Omental fat pad (tissue), 4 donors: ENCODE results near the gene LTK. TPM values are rescaled to one million over a fixed set of nuclear protein-coding genes. Genes with fewer than 3 reads are reported as not detected.

ENCODE experiments used
- ATAC-seq: fragments of 150-250 bp; one replicate; pipeline ENCODE4 v1.9.1; 2016; ENCODE audit warnings: mild to moderate bottlenecking, moderate library complexity; ENCODE audit not compliant: low FRiP score
- DNase-seq: peaks from one replicate; pipeline ENCODE4 v3.0.0-alpha.2; 2019; ENCODE audit warnings: low spot score
- CTCF ChIP-seq, 3 donors: fragments of 450-650 bp; IDR thresholded peaks; one replicate each; pipeline ENCODE4 v1.5.1; 2016 to 2017; ENCODE audit warnings: antibody characterized with exemption in 3 of 3, mild to moderate bottlenecking in 3 of 3, moderate library complexity in 2 of 3
- total RNA-seq, 4 donors: library from RNA; depleted of rRNA; stranded (reverse); fragments of >200 nt; gene quantifications; one replicate each; pipeline ENCODE4 v1.1.0, GENCODE V29; 2016

LTK gene
- total RNA-seq, 4 donors from 2014 or later, result 0.19 to 1.3 (median 0.84) TPM; not detected in 1

GRCh38 chr15:41486286-41486685, 27.3 kb downstream of the LTK start:
- TF ChIP-seq CTCF (IDR thresholded peaks at IDR 0.05), result no peak
- no peak for ATAC-seq
- DNase-seq, result no peak

- ATAC-seq (no peak), DNase-seq (no peak)
- TF ChIP-seq CTCF (IDR thresholded peaks at IDR 0.05), result no peak
These were observed 28.5 kb downstream of the LTK start for GRCh38 chr15:41484937-41485625.

DNA sequence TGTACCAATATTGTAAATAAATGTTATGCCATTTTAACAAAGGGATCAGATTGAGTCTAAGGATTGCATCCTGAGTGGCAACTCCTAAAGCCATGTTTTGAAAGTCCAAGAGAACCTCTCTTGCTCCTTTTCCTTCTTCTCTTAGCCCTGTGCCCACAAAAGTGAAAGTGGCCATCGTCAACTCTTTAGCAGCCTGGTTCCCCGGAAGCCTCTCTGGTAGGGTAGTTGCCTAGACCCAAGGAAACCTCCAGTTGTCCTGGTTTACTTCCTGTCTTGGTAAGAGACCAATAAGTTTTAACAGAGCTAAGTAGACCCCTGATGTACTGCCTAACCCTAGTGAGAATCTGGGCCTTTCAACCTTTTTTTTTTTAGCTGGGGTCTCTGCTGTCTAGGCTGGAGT, 30.1 kb downstream of the LTK start:
- DNase-seq, result no peak

DNA sequence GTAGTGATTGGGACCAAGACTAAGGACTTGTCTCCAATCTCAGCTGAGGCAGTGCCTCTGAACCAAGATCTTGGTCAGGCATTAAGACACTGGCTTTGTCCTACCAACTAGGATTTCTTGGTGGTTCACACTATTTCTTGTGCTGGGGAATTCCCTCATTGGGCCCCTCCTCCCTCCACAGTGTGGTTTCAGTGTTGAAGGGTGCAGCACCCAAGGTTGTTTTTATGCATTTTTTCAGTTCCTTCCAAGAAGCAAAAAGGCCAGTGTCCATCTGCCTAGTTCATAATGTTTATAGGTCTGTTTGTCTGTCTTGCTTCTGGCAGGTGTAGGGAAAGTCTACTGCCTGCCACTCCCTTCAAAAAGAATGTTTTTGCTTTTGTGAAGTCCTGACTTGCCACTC, 30.5 kb downstream of the LTK start:
- no peak for ATAC-seq
- no peak for DNase-seq
- no peak for TF ChIP-seq CTCF (IDR thresholded peaks at IDR 0.05)

More for the DNA sequence above, 30.1 kb downstream of the LTK start:
- TF ChIP-seq CTCF (IDR thresholded peaks at IDR 0.05), result no peak
- no peak for ATAC-seq

GRCh38 chr15:41482110-41482877, 31.3 kb downstream of the LTK start:
- DNase-seq, result no peak
- no peak for TF ChIP-seq CTCF (IDR thresholded peaks at IDR 0.05)
- ATAC-seq, result no peak

DNA sequence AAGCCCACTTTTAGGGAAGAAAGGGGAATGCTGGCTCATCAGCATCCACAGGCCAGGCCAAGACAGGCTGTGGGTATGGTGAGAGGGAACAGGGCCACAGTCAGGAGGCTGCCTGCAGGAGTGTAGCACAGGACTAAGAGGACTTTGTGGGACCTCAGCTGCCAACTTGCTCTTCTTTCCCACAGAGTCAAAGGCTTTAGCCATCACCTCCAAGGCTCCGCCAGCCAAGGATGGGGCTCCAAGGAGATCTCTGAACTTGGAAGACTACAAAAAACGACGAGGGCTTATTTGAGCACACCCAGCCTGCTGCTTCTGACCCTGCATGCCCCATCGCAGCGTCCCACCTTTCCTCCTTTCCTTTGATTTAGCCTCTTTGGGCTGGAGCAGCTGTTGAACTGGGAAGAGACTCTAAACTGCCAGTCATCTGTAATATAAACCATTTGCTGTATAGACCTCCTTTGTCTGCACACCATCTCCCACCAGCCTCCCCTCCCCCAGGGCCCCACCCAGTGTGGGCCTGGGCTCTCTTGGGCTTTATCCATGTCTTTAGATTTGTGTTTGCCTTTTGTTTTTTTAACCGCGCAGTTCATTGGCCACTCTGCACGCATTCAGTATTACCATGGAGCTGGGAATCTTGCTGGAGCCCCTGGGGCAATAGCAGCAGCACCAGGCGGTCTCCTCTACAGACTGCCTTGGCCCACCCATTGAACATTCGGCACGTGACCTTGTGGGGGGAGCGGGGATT, 33.1 kb downstream of the LTK start:
- DNase-seq, result no peak
- TF ChIP-seq CTCF (IDR thresholded peaks at IDR 0.05), result no peak
- ATAC-seq, result no peak
